KMS-11 (cell line): ENCODE data around the gene F2RL1.

ENCODE experiments used
- H2AFZ ChIP-seq: fragments of 200-600 bp; sonication (generic); 2 replicates; pipeline ENCODE4 v1.6.1; 2016; ENCODE audit warnings: antibody characterized with exemption, mixed run types, low read depth
- H3K27ac ChIP-seq: fragments of 200-600 bp; sonication (generic); 2 replicates; pipeline ENCODE4 v1.6.1; 2016; ENCODE audit warnings: mild to moderate bottlenecking, mixed run types
- H3K27me3 ChIP-seq: fragments of 200-600 bp; sonication (generic); 2 replicates; pipeline ENCODE4 v1.6.1; 2017; ENCODE audit warnings: mild to moderate bottlenecking, low read depth, mixed run types, moderate library complexity; ENCODE audit not compliant: insufficient read depth
- H3K36me3 ChIP-seq: fragments of 200-600 bp; sonication (generic); 2 replicates; pipeline ENCODE4 v1.6.1; 2017; ENCODE audit warnings: mild to moderate bottlenecking, mixed run types; ENCODE audit not compliant: insufficient read depth
- H3K4me1 ChIP-seq: fragments of 200-600 bp; sonication (generic); 2 replicates; pipeline ENCODE4 v1.6.1; 2016; ENCODE audit warnings: mild to moderate bottlenecking, low read depth, mixed run types; ENCODE audit not compliant: poor library complexity, severe bottlenecking
- H3K4me2 ChIP-seq: fragments of 200-600 bp; sonication (generic); 2 replicates; pipeline ENCODE4 v1.7.0; 2016; ENCODE audit warnings: mild to moderate bottlenecking, mixed run types
- H3K4me3 ChIP-seq: fragments of 200-600 bp; sonication (generic); IDR thresholded peaks from 2 replicates; pipeline ENCODE4 v1.6.1; 2017; ENCODE audit warnings: low read depth, low read length, mixed read lengths; ENCODE audit not compliant: insufficient read depth
- H3K79me2 ChIP-seq: fragments of 200-600 bp; sonication (generic); 2 replicates; pipeline ENCODE4 v1.6.1; 2016; ENCODE audit warnings: low read depth, mixed run types; ENCODE audit not compliant: insufficient read depth
- H3K9ac ChIP-seq: fragments of 200-600 bp; sonication (generic); 2 replicates; pipeline ENCODE4 v1.6.1; 2016; ENCODE audit warnings: mild to moderate bottlenecking, mixed run types
- H4K20me1 ChIP-seq: fragments of 200-600 bp; sonication (generic); 2 replicates; pipeline ENCODE4 v1.6.1; 2016; ENCODE audit warnings: mild to moderate bottlenecking, mixed run types; ENCODE audit not compliant: insufficient read depth
- TF ChIP-seq, protein P1 (sequence below): fragments of 200-600 bp; sonication (generic); conservative IDR thresholded peaks from 2 replicates; pipeline ENCODE4 v1.6.1; 2017; ENCODE audit warnings: low read depth, mild to moderate bottlenecking, antibody characterized with exemption, low read length, moderate library complexity, mixed read lengths

The F2RL1 gene

DNA sequence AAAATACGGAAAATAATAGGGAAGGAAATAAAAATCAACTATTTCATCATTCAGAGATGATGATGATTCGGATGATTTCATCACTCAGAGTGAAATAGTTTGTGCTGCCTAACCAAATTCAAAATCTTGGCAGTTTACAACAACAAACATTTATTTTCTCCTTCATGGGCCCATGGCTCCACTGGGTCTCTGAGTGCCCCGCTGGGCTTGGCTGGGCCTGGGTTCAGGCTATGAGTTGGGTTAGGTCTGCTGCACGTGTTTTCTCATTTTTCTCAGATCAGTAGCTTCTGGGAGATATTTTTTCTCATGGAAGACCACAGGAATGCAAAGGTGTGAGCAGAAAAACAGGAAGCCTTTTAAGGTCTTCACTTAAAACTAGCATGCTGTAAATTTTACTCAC is 24.0 kb upstream of the F2RL1 start:
- Histone ChIP-seq H3K27me3 (no peaks in the 10 kb centered on the region), H3K9ac (no peak overlapping the region), H3K27ac (no peak overlapping the region), H3K79me2 (no peaks in the 10 kb centered on the region), H3K36me3 (no peaks in the 10 kb centered on the region), H3K4me2 (no peak overlapping the region), H3K4me1 (no peaks in the 10 kb centered on the region), H4K20me1 (no peaks in the 10 kb centered on the region), H2AFZ (no peak overlapping the region), H3K4me3 (no peak overlapping the region)
- TF ChIP-seq, protein P1, sequence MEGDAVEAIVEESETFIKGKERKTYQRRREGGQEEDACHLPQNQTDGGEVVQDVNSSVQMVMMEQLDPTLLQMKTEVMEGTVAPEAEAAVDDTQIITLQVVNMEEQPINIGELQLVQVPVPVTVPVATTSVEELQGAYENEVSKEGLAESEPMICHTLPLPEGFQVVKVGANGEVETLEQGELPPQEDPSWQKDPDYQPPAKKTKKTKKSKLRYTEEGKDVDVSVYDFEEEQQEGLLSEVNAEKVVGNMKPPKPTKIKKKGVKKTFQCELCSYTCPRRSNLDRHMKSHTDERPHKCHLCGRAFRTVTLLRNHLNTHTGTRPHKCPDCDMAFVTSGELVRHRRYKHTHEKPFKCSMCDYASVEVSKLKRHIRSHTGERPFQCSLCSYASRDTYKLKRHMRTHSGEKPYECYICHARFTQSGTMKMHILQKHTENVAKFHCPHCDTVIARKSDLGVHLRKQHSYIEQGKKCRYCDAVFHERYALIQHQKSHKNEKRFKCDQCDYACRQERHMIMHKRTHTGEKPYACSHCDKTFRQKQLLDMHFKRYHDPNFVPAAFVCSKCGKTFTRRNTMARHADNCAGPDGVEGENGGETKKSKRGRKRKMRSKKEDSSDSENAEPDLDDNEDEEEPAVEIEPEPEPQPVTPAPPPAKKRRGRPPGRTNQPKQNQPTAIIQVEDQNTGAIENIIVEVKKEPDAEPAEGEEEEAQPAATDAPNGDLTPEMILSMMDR = no peak

DNA sequence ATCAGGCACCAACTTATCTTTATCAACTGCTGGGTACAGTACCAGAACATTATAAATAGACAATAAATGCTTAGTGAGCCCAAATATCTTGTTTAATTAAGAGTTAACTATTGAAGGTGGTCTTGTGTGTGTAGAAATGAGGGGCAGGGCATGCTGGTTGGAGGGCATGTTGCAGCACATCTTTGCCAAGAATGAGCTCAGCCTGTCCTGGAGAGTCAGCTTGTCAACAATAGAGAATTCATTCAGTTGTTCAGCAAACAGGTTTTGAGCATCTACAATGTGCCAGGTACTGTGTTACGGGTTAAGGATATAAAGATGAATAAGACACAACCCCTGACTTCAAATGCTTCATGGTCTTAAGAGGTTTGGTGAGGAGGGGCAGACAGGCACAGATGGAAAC is 19.2 kb upstream of the F2RL1 start:
- H3K27ac ChIP-seq = no peak overlapping the region
- no peak overlapping the region for H3K4me2 ChIP-seq
- no peak overlapping the region for H3K4me3 ChIP-seq
- TF ChIP-seq, protein P1 = no peak
- H4K20me1 ChIP-seq = no peaks in the 10 kb centered on the region
- no peaks in the 10 kb centered on the region for H3K36me3 ChIP-seq
- H3K4me1 ChIP-seq = no peaks in the 10 kb centered on the region
- no peak overlapping the region for H3K9ac ChIP-seq
- no peaks in the 10 kb centered on the region for H3K27me3 ChIP-seq
- no peaks in the 10 kb centered on the region for H3K79me2 ChIP-seq
- no peak overlapping the region for H2AFZ ChIP-seq

DNA sequence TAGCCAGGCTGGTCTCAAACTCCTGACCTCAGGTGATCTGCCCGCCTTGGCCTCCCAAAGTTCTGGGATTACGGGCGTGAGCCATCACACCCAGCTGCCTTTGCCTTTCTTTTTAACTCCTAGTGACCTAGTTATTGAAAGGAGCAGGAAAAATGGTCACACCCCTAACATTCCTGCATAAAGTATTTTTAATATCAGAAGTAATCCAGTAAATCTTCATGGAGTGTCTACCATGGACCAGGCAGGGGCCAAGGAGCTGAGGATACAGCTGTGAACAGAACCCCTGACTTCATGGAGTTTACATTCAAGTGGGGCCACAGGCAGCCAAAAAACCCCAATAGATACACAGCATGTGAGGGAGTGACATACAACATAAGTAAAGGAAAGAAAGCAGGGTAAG is 18.3 kb upstream of the F2RL1 start:
- TF ChIP-seq, protein P1 = no peak
- Histone ChIP-seq H3K36me3 (no peaks in the 10 kb centered on the region), H3K4me1 (no peaks in the 10 kb centered on the region), H3K27me3 (no peaks in the 10 kb centered on the region), H3K9ac (no peak overlapping the region), H2AFZ (no peak overlapping the region), H3K4me2 (no peak overlapping the region), H3K27ac (no peak overlapping the region), H4K20me1 (no peaks in the 10 kb centered on the region), H3K79me2 (no peaks in the 10 kb centered on the region), H3K4me3 (no peak overlapping the region)

DNA sequence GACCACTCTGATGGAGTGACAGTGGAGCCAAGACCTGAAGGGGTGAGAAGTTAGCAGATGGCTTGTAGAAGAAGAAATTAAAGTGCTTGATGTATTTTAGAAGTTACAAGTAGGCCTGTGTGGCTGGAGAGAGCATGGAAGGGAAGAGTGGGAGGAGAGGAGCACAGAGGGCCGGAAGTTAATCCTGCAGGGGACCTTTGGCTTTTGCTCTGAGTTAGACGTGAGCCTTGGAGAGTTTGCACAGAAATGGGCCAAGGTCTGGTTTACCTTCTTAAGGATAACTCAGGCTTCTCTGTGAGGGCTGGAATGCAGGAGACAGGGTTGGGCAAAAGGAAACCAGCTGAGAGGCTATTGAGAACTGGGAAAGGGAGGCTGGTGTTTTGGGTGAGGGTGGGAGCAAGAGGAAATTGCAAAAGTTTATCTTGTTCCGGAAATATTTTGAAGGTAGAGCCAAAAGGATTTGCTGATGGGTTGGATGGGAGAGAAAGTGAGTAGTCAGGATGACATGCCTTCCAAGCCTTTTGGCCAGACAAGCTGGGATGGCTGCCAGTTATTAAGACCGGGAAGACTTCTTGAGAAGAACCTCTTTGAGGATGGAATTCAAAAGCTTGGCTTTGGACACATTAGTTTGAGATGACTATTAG is 17.5 kb upstream of the F2RL1 start:
- TF ChIP-seq, protein P1 = no peak
- no peak overlapping the region for H3K4me3 ChIP-seq
- no peaks in the 10 kb centered on the region for H3K4me1 ChIP-seq
- H3K79me2 ChIP-seq = no peaks in the 10 kb centered on the region
- H3K36me3 ChIP-seq = no peaks in the 10 kb centered on the region
- H3K4me2 ChIP-seq = no peak overlapping the region
- H2AFZ ChIP-seq = no peak overlapping the region
- no peak overlapping the region for H3K27ac ChIP-seq
- no peaks in the 10 kb centered on the region for H4K20me1 ChIP-seq
- H3K27me3 ChIP-seq = no peaks in the 10 kb centered on the region
- no peak overlapping the region for H3K9ac ChIP-seq
